HG03280 (cell line): Measurements from ENCODE around the gene NDUFA8.

ENCODE experiments used
- ATAC-seq: cut with Tn5 transposase; IDR thresholded peaks from one replicate; pipeline ENCODE4 v1.9.1; 2021; ENCODE audit warnings: mild to moderate bottlenecking, moderate library complexity; ENCODE audit not compliant: unreplicated experiment

Gene NDUFA8

DNA sequence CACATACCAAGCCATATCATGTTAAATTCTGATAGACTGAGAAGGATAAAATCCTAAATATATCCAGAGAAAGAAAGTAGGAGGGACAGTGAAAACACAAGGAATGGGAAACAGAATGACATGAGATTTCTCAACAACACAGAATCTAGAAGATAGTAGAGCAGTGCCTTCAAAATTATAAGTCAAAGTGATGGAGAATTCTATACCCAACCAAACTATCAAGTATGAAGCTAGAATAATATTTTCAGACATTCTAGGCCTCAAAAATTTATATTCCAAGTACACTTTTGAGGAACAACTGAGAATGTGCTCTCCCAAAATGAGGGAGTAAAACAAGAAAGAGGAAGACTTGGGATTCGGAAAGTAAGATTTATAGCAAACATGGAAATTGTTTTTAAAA lies 55.6 kb downstream of the NDUFA8 start:
- no peak for ATAC-seq

DNA sequence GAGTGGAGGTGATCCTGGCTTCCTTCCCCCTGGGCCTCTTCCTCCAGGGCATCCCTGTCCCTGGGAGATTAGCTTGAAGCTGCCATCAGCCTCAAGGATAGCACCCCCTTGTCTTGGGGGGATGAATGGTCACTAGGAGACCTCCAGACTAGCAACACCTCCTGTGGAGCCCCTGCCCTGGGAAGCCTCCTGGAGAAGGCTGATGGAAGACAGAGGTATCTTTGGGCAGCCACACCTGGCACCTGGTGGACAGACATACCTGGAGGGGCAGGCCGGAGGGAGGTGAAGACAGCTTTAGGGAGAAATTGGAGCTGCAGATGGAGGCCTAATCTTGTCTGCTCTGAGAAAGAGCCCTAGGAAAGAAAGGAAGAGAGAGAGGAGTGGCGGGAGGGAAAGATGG lies 57.4 kb downstream of the NDUFA8 start:
- ATAC-seq = no peak

DNA sequence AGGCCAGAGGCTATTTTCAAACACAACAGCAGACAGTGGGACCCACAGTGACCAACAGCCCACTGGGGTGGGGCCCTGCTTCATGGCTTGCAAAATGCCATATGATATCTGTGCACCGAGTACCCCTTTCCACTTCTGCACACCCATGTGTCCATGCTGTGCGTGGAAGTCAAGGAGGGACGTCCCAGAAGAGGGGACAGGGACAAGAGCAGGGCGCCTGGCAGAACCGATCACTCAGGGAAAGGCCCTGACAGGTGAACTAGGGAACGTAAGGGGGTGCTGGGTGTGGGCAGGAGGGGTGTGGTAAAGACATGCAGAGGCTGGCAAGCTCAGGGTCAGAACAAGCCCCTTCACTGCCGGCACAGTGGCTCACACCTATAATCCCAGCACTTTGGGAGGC lies 58.8 kb downstream of the NDUFA8 start:
- ATAC-seq = no peak

DNA sequence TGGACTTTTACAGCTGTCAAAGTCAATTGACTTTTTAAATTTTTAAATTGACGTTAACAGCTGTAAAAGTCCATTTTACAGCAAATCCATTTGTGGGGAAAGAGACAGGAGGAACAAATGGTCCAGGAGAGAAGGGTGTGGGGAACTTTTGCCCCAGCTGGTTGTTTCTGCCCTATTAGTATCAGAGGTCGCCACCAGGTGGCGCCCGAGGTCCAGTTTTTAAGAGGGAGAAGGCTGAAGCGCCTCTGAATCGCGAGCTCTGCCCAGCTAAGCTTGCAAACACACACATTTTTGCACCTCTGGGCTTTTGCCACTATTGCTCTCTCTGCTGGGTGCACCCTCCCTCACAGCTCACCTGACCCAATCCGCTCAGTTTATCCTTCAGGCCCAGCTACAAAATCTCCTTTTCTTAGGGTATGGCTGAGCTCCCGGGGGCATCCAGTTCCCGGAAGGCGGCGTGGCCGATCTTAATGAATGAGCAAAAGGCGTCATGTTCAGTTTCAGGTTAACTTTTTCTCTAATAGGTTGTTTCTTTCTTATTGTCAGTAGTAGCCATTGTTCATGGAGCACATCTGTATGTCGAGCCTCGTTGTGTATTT lies 60.2 kb downstream of the NDUFA8 start:
- ATAC-seq = peak; percentile 68

DNA sequence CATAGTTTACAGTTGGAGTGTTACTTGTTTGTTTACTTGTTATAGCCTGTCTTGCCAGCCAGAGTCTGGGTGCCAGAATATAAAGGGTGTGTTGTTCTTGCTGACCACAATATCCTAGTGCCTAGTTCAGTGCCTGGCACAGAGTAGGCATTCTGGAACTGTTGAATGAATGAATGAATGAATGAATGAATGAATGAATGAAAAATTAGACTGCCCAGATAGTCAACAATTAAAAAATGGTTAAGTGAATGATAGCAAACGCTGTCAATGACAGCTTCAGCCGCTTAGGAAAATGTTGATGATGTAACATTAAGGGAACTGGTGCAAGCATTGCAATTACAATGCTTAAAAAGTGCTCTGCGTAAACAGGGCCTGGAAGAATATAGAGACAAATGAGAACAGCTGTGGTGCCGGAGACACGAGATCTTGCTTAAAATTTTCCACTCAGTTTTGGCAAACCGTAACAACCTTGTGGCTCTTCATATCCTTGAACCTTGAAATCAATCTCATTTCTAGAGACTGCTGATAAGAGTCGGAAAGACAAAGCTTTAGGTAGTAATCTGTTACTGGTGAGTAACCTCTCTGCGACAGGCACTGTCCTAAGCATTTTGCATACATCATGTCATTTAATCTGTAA lies 61.8 kb downstream of the NDUFA8 start:
- no peak for ATAC-seq

DNA sequence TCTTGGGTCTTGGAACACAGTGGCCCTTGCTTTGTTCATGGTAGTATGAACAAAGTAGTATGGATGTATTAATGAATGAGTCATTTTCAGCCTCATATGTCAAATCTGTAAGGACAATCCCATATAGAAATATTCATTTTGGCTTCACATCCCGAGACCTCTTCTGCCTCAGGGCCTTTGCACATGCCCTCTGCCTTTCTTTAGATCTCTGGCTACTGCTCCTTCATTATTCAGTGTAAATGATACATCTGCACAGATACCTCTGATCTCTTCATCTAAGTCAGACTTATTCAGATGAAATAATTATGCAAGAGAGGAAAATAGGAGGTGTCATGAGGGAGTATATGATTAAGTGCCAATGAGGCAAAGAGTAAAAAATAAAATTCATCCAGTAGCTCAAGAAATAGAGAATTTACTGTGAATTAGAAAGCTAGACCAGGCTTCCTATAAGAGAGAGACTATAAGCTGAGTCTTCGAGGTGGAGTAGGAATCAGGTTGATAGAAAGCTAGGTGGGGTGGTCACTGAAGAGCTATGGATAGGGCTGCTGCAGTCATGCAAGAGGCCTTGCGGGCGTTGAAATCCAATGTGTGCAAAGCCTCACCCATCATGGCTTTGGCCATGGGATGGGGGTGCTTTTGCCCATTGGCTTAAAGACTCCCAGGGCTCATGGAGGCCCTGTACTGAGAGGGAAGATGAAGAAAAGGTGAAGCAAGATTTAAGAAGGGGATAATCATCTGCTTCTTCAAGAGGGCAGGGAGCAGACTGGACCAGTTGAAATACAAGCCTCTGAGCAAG lies 62.8 kb downstream of the NDUFA8 start:
- ATAC-seq = no peak

DNA sequence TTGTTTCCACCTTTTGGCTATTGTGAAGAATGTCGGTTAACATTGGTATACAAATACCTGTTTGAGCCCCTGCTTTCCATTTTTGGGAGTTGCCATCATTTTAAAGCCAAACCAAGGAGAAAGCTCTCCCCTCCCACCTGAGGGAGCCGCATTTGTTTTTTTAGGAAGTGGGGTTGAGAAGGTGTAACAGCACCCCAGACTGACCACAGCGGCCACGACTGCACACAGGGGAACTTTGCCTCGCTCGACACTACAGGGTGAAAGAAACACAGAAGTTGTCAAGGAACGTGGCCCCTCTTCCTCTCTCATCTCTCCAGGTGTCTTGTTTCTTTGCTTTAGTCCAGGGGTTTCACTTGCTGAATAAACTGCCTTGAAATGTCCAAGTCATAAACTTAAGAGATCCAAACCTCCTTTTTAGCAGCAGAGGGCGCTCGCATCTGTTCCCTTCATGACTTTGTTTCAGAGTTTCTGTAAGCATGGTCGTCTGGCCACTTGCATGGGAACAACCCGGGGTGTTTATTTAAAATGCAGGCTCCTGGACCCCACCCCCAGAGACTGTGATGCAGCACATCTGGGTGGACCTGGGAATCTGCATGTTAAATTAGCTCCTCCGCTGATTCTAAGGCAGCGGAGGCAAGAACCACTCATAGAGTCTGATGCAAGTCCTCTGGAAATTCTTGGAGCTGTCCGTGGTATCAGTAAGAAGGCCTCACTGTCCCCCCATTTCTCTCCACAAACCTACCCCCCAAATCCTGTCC lies 64.4 kb downstream of the NDUFA8 start:
- no peak for ATAC-seq
